ENCODE results near the gene AKAP12.

DNA sequence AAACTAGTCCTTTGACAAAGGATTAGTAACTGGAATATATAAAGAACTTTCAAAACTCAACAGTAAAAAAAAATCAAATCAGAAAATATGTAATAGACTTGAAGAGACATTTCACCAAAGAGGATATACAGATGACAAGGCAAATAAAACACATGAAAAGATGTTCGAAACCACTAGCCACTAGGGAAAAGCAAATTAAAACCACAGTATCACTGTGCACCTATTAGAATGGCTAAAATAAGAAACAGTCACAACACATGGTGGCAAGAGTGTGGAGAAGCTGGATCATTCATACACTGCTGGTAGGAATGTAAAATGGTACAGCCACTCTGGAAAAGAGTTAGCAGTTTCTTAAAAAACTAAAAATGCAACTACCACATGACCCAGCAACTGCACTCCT is 136.7 kb downstream of the AKAP12 start:
- TF ChIP-seq EZH2 (IDR thresholded peaks at IDR 0.05) (no peak), POLR2AphosphoS5 (IDR thresholded peaks at IDR 0.05; ENCODE audit: borderline replicate concordance, low read depth, low read length) (no peak)

All from SK-N-MC (cell line).